Neutrophil (primary cell): ENCODE results near the gene NFATC2.

Experiments used
- H3K27ac ChIP-seq: fragments of 200-600 bp; sonication (generic); 2 replicates; pipeline ENCODE4 v1.5.1; 2016; ENCODE audit warnings: mild to moderate bottlenecking, moderate library complexity
- H3K27me3 ChIP-seq: fragments of 200-600 bp; sonication (generic); 2 replicates; pipeline ENCODE4 v1.6.0; 2016; ENCODE audit warnings: mild to moderate bottlenecking
- H3K36me3 ChIP-seq: fragments of 200-600 bp; sonication (generic); 2 replicates; pipeline ENCODE4 v1.5.1; 2017
- H3K4me1 ChIP-seq, 2 experiments: fragments of 200-600 bp in 1 of 2; sonication (generic) in 1 of 2; 1 replicate in 1 of 2; 2 replicates in 1 of 2; pipeline versions ENCODE4 v1.5.1 to v1.6.1; 2013 to 2016; ENCODE audit warnings: low read depth in 1 of 2, low read length in 1 of 2, mild to moderate bottlenecking in 1 of 2, moderate library complexity in 1 of 2; ENCODE audit not compliant: control insufficient read depth in 1 of 2, insufficient read depth in 1 of 2
- H3K4me3 ChIP-seq, 2 experiments: fragments of 200-600 bp in 1 of 2; sonication (generic) in 1 of 2; 1 replicate in 1 of 2; 2 replicates in 1 of 2; pipeline ENCODE4 v1.5.1; 2013 to 2016; ENCODE audit warnings: low read depth in 1 of 2, low read length in 1 of 2, mild to moderate bottlenecking in 1 of 2, moderate library complexity in 1 of 2
- H3K9me3 ChIP-seq: fragments of 200-600 bp; sonication (generic); 2 replicates; pipeline ENCODE4 v1.5.1; 2016
- TF ChIP-seq, protein P1 (sequence below): fragments of 200-600 bp; sonication (generic); IDR thresholded peaks from 2 replicates; pipeline ENCODE4 v1.5.1; 2016; ENCODE audit warnings: antibody characterized with exemption

The NFATC2 gene

DNA sequence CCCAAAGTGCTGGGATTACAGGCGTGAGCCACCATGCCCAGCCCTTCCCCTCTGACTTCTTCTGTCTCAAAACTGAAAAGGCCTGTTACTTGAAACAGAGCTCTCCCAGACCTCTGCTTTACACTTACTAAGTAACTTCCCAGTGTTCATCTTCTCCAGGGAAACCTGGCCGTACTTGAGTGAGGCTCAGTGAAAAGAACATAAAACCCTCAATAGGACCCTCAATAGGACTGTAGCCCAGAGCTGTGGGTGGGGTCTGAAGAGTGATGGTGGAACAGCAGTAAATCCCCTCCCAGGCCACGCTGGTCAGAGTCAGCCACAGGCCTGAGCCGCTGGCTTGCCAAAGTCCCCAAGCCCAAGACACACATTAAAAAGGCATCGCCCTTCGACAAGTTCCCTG is 145.4 kb downstream of the NFATC2 start:
- no peaks in the 10 kb centered on the region for H3K9me3 ChIP-seq
- no peaks in the 10 kb centered on the region for H3K4me1 ChIP-seq
- peaks cover 4% of the 10 kb centered on the region for H3K27me3 ChIP-seq
- no peak overlapping the region for H3K27ac ChIP-seq
- H3K36me3 ChIP-seq: no peaks in the 10 kb centered on the region
- TF ChIP-seq, protein P1, sequence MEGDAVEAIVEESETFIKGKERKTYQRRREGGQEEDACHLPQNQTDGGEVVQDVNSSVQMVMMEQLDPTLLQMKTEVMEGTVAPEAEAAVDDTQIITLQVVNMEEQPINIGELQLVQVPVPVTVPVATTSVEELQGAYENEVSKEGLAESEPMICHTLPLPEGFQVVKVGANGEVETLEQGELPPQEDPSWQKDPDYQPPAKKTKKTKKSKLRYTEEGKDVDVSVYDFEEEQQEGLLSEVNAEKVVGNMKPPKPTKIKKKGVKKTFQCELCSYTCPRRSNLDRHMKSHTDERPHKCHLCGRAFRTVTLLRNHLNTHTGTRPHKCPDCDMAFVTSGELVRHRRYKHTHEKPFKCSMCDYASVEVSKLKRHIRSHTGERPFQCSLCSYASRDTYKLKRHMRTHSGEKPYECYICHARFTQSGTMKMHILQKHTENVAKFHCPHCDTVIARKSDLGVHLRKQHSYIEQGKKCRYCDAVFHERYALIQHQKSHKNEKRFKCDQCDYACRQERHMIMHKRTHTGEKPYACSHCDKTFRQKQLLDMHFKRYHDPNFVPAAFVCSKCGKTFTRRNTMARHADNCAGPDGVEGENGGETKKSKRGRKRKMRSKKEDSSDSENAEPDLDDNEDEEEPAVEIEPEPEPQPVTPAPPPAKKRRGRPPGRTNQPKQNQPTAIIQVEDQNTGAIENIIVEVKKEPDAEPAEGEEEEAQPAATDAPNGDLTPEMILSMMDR: no peak
- H3K4me3 ChIP-seq: no peak overlapping the region

GRCh38 chr20:51396365-51396909 is 146.1 kb downstream of the NFATC2 start:
- Histone ChIP-seq H3K9me3 (no peaks in the 10 kb centered on the region), H3K4me3 (no peak overlapping the region), H3K36me3 (no peaks in the 10 kb centered on the region), H3K4me1 (no peaks in the 10 kb centered on the region), H3K27ac (no peak overlapping the region), H3K27me3 (no peaks in the 10 kb centered on the region)
- TF ChIP-seq, protein P1: no peak

DNA sequence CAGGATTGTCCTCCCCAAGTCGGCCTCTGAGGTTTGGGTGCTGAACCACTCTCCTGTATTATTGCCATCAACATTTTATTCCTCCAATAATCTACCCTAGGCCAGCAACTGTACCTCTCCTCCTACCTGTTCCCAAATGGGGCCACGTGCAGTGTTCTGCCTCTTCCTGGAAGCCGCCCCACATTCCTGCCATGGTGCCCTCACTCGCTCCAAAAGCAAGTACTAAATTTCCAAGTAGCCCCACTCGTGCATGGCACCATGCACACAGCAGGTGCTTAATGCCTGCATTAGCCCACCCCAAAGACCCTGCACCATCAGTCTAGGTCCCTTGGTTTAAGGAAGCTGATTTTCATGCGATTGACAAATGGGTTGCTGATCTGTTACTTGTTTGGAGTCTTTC is 147.8 kb downstream of the NFATC2 start:
- TF ChIP-seq, protein P1: no peak
- no peaks in the 10 kb centered on the region for H3K27me3 ChIP-seq
- H3K4me1 ChIP-seq: no peaks in the 10 kb centered on the region
- H3K27ac ChIP-seq: no peak overlapping the region
- H3K36me3 ChIP-seq: no peaks in the 10 kb centered on the region
- H3K4me3 ChIP-seq: no peak overlapping the region
- H3K9me3 ChIP-seq: no peaks in the 10 kb centered on the region

- no peaks in the 10 kb centered on the region for H3K27me3 ChIP-seq
- no peaks in the 10 kb centered on the region for H3K4me1 ChIP-seq
- H3K9me3 ChIP-seq: no peaks in the 10 kb centered on the region
- TF ChIP-seq, protein P1: no peak
- H3K27ac ChIP-seq: no peak overlapping the region
- H3K36me3 ChIP-seq: no peaks in the 10 kb centered on the region
- H3K4me3 ChIP-seq: no peak overlapping the region
Observed at GRCh38 chr20:51393571-51393970, 148.9 kb downstream of the NFATC2 start.

DNA sequence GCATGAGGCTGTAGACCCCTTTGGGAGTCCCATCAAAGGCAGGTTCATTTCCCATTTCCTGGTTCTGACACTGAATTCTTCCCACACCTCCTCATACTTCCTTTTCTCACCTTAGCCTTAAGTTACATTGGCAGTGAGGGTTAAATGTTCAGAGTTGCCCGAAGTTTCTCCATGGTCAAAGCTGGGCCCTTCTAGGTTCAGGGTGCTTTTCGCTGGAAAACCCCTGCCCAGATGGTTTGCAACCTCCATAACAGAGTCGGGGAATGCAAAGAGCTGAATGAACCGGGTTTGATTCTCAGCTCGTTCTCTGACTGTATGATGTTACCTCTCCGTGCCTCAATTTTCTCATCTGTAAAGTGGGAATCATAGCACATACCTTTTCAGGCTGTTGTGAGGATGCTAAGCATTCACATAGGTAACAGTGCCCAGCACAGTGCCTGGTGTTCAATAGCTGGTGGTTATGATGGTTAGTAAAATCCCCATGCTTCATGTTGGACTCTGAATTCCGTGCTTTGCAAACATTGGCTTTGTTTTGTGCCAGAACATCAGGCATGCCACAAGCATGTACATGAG is 149.8 kb downstream of the NFATC2 start:
- no peak overlapping the region for H3K27ac ChIP-seq
- no peaks in the 10 kb centered on the region for H3K4me1 ChIP-seq
- TF ChIP-seq, protein P1: no peak
- H3K9me3 ChIP-seq: no peaks in the 10 kb centered on the region
- H3K27me3 ChIP-seq: no peaks in the 10 kb centered on the region
- no peak overlapping the region for H3K4me3 ChIP-seq
- no peaks in the 10 kb centered on the region for H3K36me3 ChIP-seq
